Naive thymus-derived CD4-positive, alpha-beta T cell (primary cell): ENCODE data around the gene KATNAL1. TPM values are rescaled to one million over a fixed set of nuclear protein-coding genes. Genes with fewer than 3 reads are reported as not detected.

Experiments used
- ATAC-seq: fragments of 150-1000 bp; cut with Tn5 transposase; 2 replicates; pipeline ENCODE4 v1.10.0; 2021; ENCODE audit warnings: mild to moderate bottlenecking, moderate library complexity
- CTCF ChIA-PET: fragments of 350-600 bp; sonication (Branson Sonifier 250); formaldehyde crosslinking; loops from one replicate; lab custom pipeline; 2021; ENCODE audit warnings: antibody characterized with exemption; lab: Charles Lee
- POLR2A ChIA-PET: fragments of 350-600 bp; sonication (Branson Sonifier 250); formaldehyde crosslinking; loops from one replicate; lab custom pipeline; 2021; ENCODE audit warnings: antibody characterized with exemption, inconsistent platforms; lab: Charles Lee
- DNase-seq, 9 donors: peaks; one replicate each; pipeline versions ENCODE4 v3.0.0 to v3.0.0-alpha.2; 2020 to 2022; ENCODE audit warnings: mixed read lengths in 1 of 9
- H3K27ac ChIP-seq: one replicate; pipeline ENCODE4 v1.7.0; 2013; ENCODE audit warnings: mild to moderate bottlenecking, low read depth, low read length, moderate library complexity
- H3K27me3 ChIP-seq, 2 donors: one replicate each; pipeline ENCODE4 v1.7.0; 2013; ENCODE audit warnings: low read length in 2 of 2, mild to moderate bottlenecking in 2 of 2, moderate library complexity in 2 of 2; ENCODE audit not compliant: control insufficient read depth in 2 of 2, insufficient read depth in 2 of 2
- H3K36me3 ChIP-seq, 3 experiments: 1 replicate in 2 of 3; 2 replicates in 1 of 3; pipeline ENCODE4 v1.7.0; 2013; ENCODE audit warnings: low read length in 3 of 3, mild to moderate bottlenecking in 3 of 3, moderate library complexity in 1 of 3; ENCODE audit not compliant: insufficient read depth in 3 of 3, control insufficient read depth in 2 of 3
- H3K4me1 ChIP-seq, 2 donors: one replicate each; pipeline ENCODE4 v1.7.0; 2013; ENCODE audit warnings: low read length in 2 of 2, mild to moderate bottlenecking in 2 of 2, moderate library complexity in 1 of 2; ENCODE audit not compliant: control insufficient read depth in 2 of 2, insufficient read depth in 2 of 2
- H3K4me3 ChIP-seq: 2 replicates; pipeline ENCODE4 v1.7.0; 2013; ENCODE audit warnings: mild to moderate bottlenecking, low read length
- H3K9me3 ChIP-seq, 3 experiments: 1 replicate in 2 of 3; 2 replicates in 1 of 3; pipeline ENCODE4 v1.7.0; 2013; ENCODE audit warnings: low read length in 3 of 3; ENCODE audit not compliant: control insufficient read depth in 2 of 3
- H3K27ac Mint-ChIP-seq, 9 donors: one replicate each; pipeline ENCODE4 v1.8.0; 2020 to 2022; ENCODE audit warnings: mixed read lengths in 9 of 9, mild to moderate bottlenecking in 8 of 9, moderate library complexity in 5 of 9, inconsistent platforms in 2 of 9
- H3K27me3 Mint-ChIP-seq, 5 donors: one replicate each; pipeline ENCODE4 v1.8.0; 2021 to 2022; ENCODE audit warnings: mixed read lengths in 5 of 5, mild to moderate bottlenecking in 1 of 5
- H3K36me3 Mint-ChIP-seq, 5 donors: one replicate each; pipeline ENCODE4 v1.8.0; 2020 to 2022; ENCODE audit warnings: mixed read lengths in 5 of 5, mild to moderate bottlenecking in 3 of 5, inconsistent platforms in 1 of 5
- H3K4me1 Mint-ChIP-seq, 7 donors: one replicate each; pipeline ENCODE4 v1.8.0; 2020 to 2022; ENCODE audit warnings: mixed read lengths in 7 of 7, mild to moderate bottlenecking in 3 of 7, inconsistent platforms in 1 of 7
- H3K4me3 Mint-ChIP-seq, 10 donors: one replicate each; pipeline ENCODE4 v1.8.0; 2020 to 2022; ENCODE audit warnings: mild to moderate bottlenecking in 10 of 10, mixed read lengths in 10 of 10, moderate library complexity in 6 of 10, inconsistent platforms in 2 of 10
- H3K9me3 Mint-ChIP-seq, 11 donors: one replicate each; pipeline ENCODE4 v1.8.0; 2020 to 2022; ENCODE audit warnings: mixed read lengths in 11 of 11, mild to moderate bottlenecking in 4 of 11, inconsistent platforms in 1 of 11, moderate library complexity in 1 of 11
- intact Hi-C, 2 donors: fragments of 100-400 bp; cut with micrococcal nuclease; formaldehyde crosslinking; loops; one replicate each; pipeline ENCODE4 v1.15.1; 2023
- polyA plus RNA-seq, 2 donors: library from polyadenylated mRNA; unstranded; fragments of 300-500 nt; fragmentation: Illumina TruSeq; gene quantifications; one replicate each; pipeline ENCODE4 v1.2.3, GENCODE V29; 2021
- total RNA-seq, 6 experiments: library from RNA in 5 of 6; stranded (reverse) in 5 of 6; gene quantifications; 1 replicate in 5 of 6; 2 replicates in 1 of 6; pipeline ENCODE4 v1.2.3 and lab custom pipeline; 2021 to 2026

The KATNAL1 gene
- total and polyA plus RNA-seq, 7 experiments from 2014 or later: 0.25 to 16.8 (median 2.4) TPM

DNA sequence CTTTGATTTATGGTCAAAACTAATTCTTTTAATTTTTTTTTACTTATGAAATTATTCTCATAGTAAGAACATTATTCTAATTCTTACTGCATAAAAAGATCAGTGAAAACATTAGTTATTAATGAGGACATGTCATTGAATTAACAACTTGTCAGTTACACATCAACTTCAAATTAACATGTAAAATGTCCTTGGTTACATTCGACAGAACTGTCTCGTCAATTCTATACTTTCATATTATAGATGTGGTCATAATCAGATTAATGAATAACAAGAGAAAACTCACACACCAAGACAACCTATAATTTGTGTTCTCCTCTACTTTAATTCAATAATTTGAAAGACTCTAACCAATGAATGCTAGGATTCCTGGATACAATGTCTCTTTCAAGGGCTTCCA is 66.7 kb downstream of the KATNAL1 start:
- peaks cover 0 to 13% (median 0%) of the 10 kb centered on the region in 11 donors for H3K9me3 Mint-ChIP-seq
- H3K36me3 Mint-ChIP-seq: peaks cover 0 to 30% (median 0%) of the 10 kb centered on the region in 5 donors
- Histone ChIP-seq H3K4me3 (no peak overlapping the region), H3K36me3 (no peaks in the 10 kb centered on the region), H3K27me3 (no peaks in the 10 kb centered on the region), H3K27ac (no peak overlapping the region), H3K9me3 (no peaks in the 10 kb centered on the region), H3K4me1 (no peaks in the 10 kb centered on the region)
- no peak overlapping the region for H3K27ac Mint-ChIP-seq
- intact Hi-C loops: no loop called here
- H3K4me3 Mint-ChIP-seq: no peak overlapping the region
- DNase-seq (no peak), ATAC-seq (no peak)
- POLR2A ChIA-PET: no interaction called here
- H3K4me1 Mint-ChIP-seq: peaks cover 0 to 5% (median 0%) of the 10 kb centered on the region in 7 donors
- H3K27me3 Mint-ChIP-seq: no peaks in the 10 kb centered on the region
- CTCF ChIA-PET: no interaction called here

DNA sequence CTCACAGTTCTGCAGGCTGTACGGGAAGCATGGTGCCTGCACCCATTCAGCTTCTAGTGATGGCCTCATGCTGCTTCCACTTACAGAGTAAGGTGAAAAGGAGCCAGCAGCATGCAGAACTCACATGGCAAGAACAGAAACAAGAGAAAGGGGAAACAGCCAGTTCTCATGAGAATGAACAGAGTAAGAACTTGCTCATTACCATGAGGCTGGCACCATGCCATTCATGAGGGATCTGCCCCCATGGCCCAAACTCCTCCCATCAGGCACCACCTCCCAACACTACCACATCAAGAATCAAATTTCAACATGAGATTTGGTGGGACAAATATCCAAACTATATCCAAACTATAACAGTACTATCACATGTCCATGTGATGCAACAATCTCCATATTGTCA is 72.1 kb downstream of the KATNAL1 start:
- no peaks in the 10 kb centered on the region for H3K36me3 ChIP-seq
- Mint-ChIP-seq H3K4me1 (no peaks in the 10 kb centered on the region), H3K27ac (no peak overlapping the region), H3K36me3 (peaks cover 0 to 11% (median 4%) of the 10 kb centered on the region in 5 donors), H3K9me3 (no peaks in the 10 kb centered on the region), H3K27me3 (no peaks in the 10 kb centered on the region), H3K4me3 (no peak overlapping the region)
- ChIA-PET POLR2A (no interaction called here), CTCF (no interaction called here)
- no peaks in the 10 kb centered on the region for H3K9me3 ChIP-seq
- H3K4me1 ChIP-seq: no peaks in the 10 kb centered on the region
- DNase-seq: no peak
- H3K27ac ChIP-seq: no peak overlapping the region
- no peaks in the 10 kb centered on the region for H3K27me3 ChIP-seq
- intact Hi-C loops: no loop called here
- ATAC-seq: no peak
- no peak overlapping the region for H3K4me3 ChIP-seq

DNA sequence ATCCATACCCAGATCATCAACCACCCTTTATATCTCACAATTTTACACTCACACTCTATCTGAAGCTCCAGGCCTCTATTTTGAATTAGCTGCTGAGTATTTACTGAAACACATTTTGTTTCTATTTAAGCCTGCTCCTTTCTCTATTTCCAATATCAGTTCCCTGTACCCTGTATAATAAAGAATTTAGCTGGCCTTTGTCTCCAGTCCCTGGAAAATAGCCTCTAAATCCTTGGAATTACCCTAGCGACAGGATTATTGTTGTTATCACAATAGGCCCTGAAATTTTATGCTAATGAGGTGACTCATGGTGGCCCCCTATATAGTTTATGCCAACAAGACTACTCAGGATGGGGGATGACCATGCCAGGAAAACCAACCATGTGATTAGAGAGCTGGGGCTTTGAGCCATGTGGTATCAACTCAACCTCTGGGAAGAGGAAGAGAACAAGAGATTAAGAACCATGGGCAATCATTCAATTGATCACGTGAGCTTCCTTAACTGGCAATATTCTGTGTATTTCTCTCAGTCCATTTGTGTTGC is 72.7 kb downstream of the KATNAL1 start:
- no peak overlapping the region for H3K27ac Mint-ChIP-seq
- intact Hi-C loops: no loop called here

DNA sequence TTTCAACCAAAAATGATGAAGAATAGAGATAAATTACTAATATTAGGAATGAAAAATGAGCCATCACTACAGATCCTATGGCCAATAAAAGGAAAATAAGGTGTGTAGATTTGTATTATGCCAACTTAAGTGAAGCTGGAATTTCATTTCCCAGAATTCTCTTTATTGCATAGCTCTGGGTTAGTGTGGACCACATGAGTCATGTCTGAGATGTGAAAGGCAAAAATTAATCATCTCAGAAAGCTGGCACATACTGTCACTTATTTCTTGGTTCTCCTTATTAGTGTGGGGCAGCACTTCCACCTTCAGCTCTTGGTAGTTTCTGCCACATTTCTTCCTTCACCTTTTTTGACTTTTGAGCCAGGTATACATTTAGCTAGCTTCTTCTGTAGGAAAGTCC is 82.6 kb downstream of the KATNAL1 start:
- H3K4me3 Mint-ChIP-seq: no peak overlapping the region
- peaks cover 0 to 10% (median 0%) of the 10 kb centered on the region in 3 experiments for H3K9me3 ChIP-seq
- intact Hi-C loops: no loop called here
- peaks cover 0 to 38% (median 17%) of the 10 kb centered on the region in 11 donors for H3K9me3 Mint-ChIP-seq
- H3K27me3 Mint-ChIP-seq: no peaks in the 10 kb centered on the region
- CTCF ChIA-PET: interaction anchor here (0.7 kb wide), 1 partner anchor 116 kb away, joined by 3 read pairs; no protein-coding TSS in a partner anchor
- POLR2A ChIA-PET: interaction anchor here (1.0 to 1.4 kb wide), 2 partner anchors 9 to 82 kb away, joined by 3 to 4 read pairs; no protein-coding TSS in a partner anchor
- DNase-seq (no peak), ATAC-seq (no peak)
- H3K4me3 ChIP-seq: no peak overlapping the region
- H3K27me3 ChIP-seq: no peaks in the 10 kb centered on the region
- H3K4me1 ChIP-seq: no peaks in the 10 kb centered on the region
- H3K36me3 Mint-ChIP-seq: peaks cover 0 to 64% (median 34%) of the 10 kb centered on the region in 5 donors
- H3K4me1 Mint-ChIP-seq: peaks cover 0 to 2% (median 0%) of the 10 kb centered on the region in 7 donors
- H3K27ac ChIP-seq: no peak overlapping the region
- H3K27ac Mint-ChIP-seq: peak overlapping the region in 1 of 9 donors; percentile 84
- no peaks in the 10 kb centered on the region for H3K36me3 ChIP-seq

More for the DNA sequence above, 72.7 kb downstream of the KATNAL1 start:
- H3K27me3 ChIP-seq: no peaks in the 10 kb centered on the region
- no peaks in the 10 kb centered on the region for H3K27me3 Mint-ChIP-seq
- no peak for DNase-seq
- no peak for ATAC-seq
- H3K36me3 Mint-ChIP-seq: peaks cover 0 to 12% (median 4%) of the 10 kb centered on the region in 5 donors
- H3K4me3 Mint-ChIP-seq: no peak overlapping the region
- H3K4me1 Mint-ChIP-seq: no peaks in the 10 kb centered on the region
- no peaks in the 10 kb centered on the region for H3K4me1 ChIP-seq
- H3K4me3 ChIP-seq: no peak overlapping the region
- no peaks in the 10 kb centered on the region for H3K9me3 Mint-ChIP-seq
- H3K9me3 ChIP-seq: no peaks in the 10 kb centered on the region
- ChIA-PET CTCF (no interaction called here), POLR2A (interaction anchor here (1.3 kb wide), 1 partner anchor 10 kb away, joined by 4 read pairs; no protein-coding TSS in a partner anchor)
- H3K36me3 ChIP-seq: no peaks in the 10 kb centered on the region
- no peak overlapping the region for H3K27ac ChIP-seq

DNA sequence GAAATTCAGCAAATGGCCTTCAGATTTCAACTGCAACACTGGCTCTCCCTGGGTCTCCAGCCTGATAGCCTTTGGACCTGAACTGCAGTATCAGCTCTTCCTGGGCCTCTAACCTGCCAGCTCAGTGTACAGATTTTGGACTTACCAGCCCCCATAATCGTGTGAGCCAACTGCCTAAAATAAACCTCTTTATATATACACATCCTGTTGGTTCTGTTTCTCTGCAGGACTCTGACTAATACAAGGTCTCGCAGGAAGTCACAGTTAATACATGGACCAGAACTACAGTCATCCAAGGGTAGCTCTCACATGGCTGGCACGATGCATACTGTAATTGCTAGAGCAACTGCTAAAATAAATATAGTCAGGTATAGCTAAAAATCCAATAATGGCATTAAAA is 85.1 kb downstream of the KATNAL1 start:
- Mint-ChIP-seq H3K27ac (no peak overlapping the region), H3K9me3 (peaks cover 0 to 38% (median 17%) of the 10 kb centered on the region in 11 donors), H3K4me1 (no peaks in the 10 kb centered on the region), H3K36me3 (peaks cover 0 to 54% (median 29%) of the 10 kb centered on the region in 5 donors), H3K27me3 (no peaks in the 10 kb centered on the region), H3K4me3 (no peak overlapping the region)
- ATAC-seq (no peak), DNase-seq (no peak)
- Histone ChIP-seq H3K36me3 (no peaks in the 10 kb centered on the region), H3K4me3 (no peak overlapping the region), H3K4me1 (no peaks in the 10 kb centered on the region), H3K9me3 (peaks cover 0 to 10% (median 0%) of the 10 kb centered on the region in 3 experiments), H3K27ac (no peak overlapping the region), H3K27me3 (no peaks in the 10 kb centered on the region)
- intact Hi-C loops: no loop called here
- ChIA-PET CTCF (no interaction called here), POLR2A (no interaction called here)

DNA sequence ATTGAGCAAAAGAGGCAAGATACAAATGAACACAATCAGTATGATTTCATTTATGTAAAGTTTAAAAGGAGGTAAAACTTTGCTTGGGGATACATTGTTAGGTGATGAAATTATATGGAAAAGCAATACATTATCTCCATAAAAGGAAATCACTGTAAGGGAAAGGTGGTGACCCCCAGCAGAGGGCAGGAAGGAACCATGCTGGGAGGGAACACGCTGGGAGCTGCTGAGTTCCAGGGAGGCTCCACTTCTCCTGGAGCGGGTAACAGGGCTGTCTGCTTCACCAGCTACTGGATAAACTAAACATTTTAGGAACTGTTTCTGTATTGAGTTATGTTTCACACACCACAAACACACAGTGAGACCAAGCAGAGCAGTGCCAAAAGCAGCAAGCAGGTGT is 91.2 kb downstream of the KATNAL1 start:
- Mint-ChIP-seq H3K4me3 (no peak overlapping the region), H3K27me3 (no peaks in the 10 kb centered on the region), H3K9me3 (peaks cover 0 to 2% (median 0%) of the 10 kb centered on the region in 11 donors), H3K27ac (peak overlapping the region in 1 of 9 donors; percentile 76), H3K4me1 (no peaks in the 10 kb centered on the region), H3K36me3 (peaks cover 2 to 41% (median 5%) of the 10 kb centered on the region in 5 donors)
- no peak overlapping the region for H3K27ac ChIP-seq
- no peaks in the 10 kb centered on the region for H3K36me3 ChIP-seq
- H3K4me3 ChIP-seq: no peak overlapping the region
- H3K27me3 ChIP-seq: no peaks in the 10 kb centered on the region
- no peaks in the 10 kb centered on the region for H3K9me3 ChIP-seq
- H3K4me1 ChIP-seq: no peaks in the 10 kb centered on the region
- intact Hi-C loops: no loop called here
- CTCF ChIA-PET: no interaction called here
- ATAC-seq (no peak), DNase-seq (no peak)
- POLR2A ChIA-PET: no interaction called here

DNA sequence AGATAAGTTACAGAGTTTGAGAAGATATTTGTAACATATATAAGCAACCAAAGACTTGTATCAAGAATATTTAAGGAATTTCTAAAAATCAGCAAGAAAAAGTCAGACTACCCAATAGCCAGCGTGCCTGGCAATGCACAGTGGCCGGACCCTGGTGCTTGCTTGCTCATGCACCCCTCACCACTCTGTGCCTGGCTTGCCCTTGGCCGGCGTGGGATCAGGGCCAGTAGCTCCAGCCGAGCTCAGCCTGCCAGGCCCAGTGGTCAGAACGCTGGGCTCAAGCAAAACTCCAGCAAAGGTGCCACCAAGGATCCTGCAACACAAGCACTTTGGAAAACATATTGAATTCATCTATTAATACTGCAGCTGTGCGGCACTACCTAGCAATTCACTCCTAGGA is 95.1 kb downstream of the KATNAL1 start:
- CTCF ChIA-PET: no interaction called here
- no peak overlapping the region for H3K4me3 Mint-ChIP-seq

More for the DNA sequence above, 95.1 kb downstream of the KATNAL1 start:
- Histone ChIP-seq H3K27ac (no peak overlapping the region), H3K27me3 (no peaks in the 10 kb centered on the region), H3K4me3 (no peak overlapping the region), H3K4me1 (peaks cover 0 to 3% of the 10 kb centered on the region in 2 donors), H3K36me3 (no peaks in the 10 kb centered on the region), H3K9me3 (no peaks in the 10 kb centered on the region)
- intact Hi-C loops: no loop called here
- Mint-ChIP-seq H3K36me3 (peaks cover 0 to 47% (median 11%) of the 10 kb centered on the region in 5 donors), H3K9me3 (no peaks in the 10 kb centered on the region), H3K4me1 (peaks cover 0 to 25% (median 17%) of the 10 kb centered on the region in 7 donors), H3K27ac (no peak overlapping the region), H3K27me3 (no peaks in the 10 kb centered on the region)
- POLR2A ChIA-PET: no interaction called here
- DNase-seq (no peak), ATAC-seq (no peak)
